CD14-positive monocyte (primary cell): ENCODE results near the gene PLAC1. TPM values are rescaled to one million over a fixed set of nuclear protein-coding genes. Genes with fewer than 3 reads are reported as not detected.

Experiments used
- DNase-seq, 3 donors: peaks; one replicate each; pipeline ENCODE4 v3.0.0-alpha.2; 2011 to 2022
- H2AFZ ChIP-seq: 2 replicates; pipeline ENCODE4 v1.6.0; 2012; ENCODE audit warnings: mild to moderate bottlenecking, low read depth, low read length, inconsistent platforms; ENCODE audit not compliant: insufficient read depth, poor library complexity, severe bottlenecking
- H3K27ac ChIP-seq, 2 donors: 1 replicate in 1 of 2; 2 replicates in 1 of 2; pipeline ENCODE4 v1.5.1; 2012 to 2013; ENCODE audit warnings: low read length in 2 of 2, control low read depth in 1 of 2, inconsistent platforms in 1 of 2, low read depth in 1 of 2, mild to moderate bottlenecking in 1 of 2
- H3K27me3 ChIP-seq, 2 donors: one replicate each; pipeline versions ENCODE4 v1.6.0 to v1.6.1; 2011 to 2013; ENCODE audit warnings: low read length in 2 of 2; ENCODE audit not compliant: control insufficient read depth in 2 of 2, insufficient read depth in 2 of 2
- H3K36me3 ChIP-seq, 2 donors: replicated peaks in 1 of 2; 1 replicate in 1 of 2; 2 replicates in 1 of 2; pipeline versions ENCODE4 v1.5.1 to v1.6.1; 2012 to 2013; ENCODE audit warnings: low read length in 2 of 2, control low read depth in 1 of 2, inconsistent platforms in 1 of 2, mild to moderate bottlenecking in 1 of 2; ENCODE audit not compliant: insufficient read depth in 2 of 2, control insufficient read depth in 1 of 2
- H3K4me1 ChIP-seq, 2 donors: 1 replicate in 1 of 2; 2 replicates in 1 of 2; pipeline versions ENCODE4 v1.5.1 to v1.6.1; 2012 to 2013; ENCODE audit warnings: low read length in 2 of 2, control low read depth in 1 of 2, inconsistent platforms in 1 of 2, mild to moderate bottlenecking in 1 of 2, moderate library complexity in 1 of 2; ENCODE audit not compliant: insufficient read depth in 2 of 2, control insufficient read depth in 1 of 2
- H3K4me2 ChIP-seq: replicated peaks from 2 replicates; pipeline ENCODE3; 2012; ENCODE audit warnings: low read length, moderate library complexity, mild to moderate bottlenecking; ENCODE audit not compliant: poor library complexity, severe bottlenecking; ENCODE audit errors: extremely low read depth
- H3K4me3 ChIP-seq, 3 experiments: fragments of 200-600 bp in 1 of 3; sonication (generic) in 1 of 3; replicated peaks in 1 of 3; 1 replicate in 2 of 3; 2 replicates in 1 of 3; pipeline ENCODE4 v1.5.1; 2011 to 2013; ENCODE audit warnings: low read length in 3 of 3, mild to moderate bottlenecking in 3 of 3, control low read depth in 2 of 3, low read depth in 2 of 3, inconsistent platforms in 1 of 3, moderate library complexity in 1 of 3
- H3K79me2 ChIP-seq: 2 replicates; pipeline ENCODE4 v1.6.0; 2012; ENCODE audit warnings: mild to moderate bottlenecking, control low read depth, inconsistent platforms, low read length, moderate library complexity; ENCODE audit not compliant: insufficient read depth
- H3K9ac ChIP-seq: 2 replicates; pipeline ENCODE4 v1.6.0; 2017; ENCODE audit warnings: low read length, mild to moderate bottlenecking; ENCODE audit not compliant: insufficient read depth, poor library complexity, severe bottlenecking
- H3K9me3 ChIP-seq, 2 donors: replicated peaks in 1 of 2; 1 replicate in 1 of 2; 2 replicates in 1 of 2; pipeline versions ENCODE4 v1.5.1 to v1.6.1; 2012 to 2013; ENCODE audit warnings: low read length in 2 of 2, control low read depth in 1 of 2; ENCODE audit not compliant: control insufficient read depth in 1 of 2, insufficient read depth in 1 of 2
- H4K20me1 ChIP-seq: 2 replicates; pipeline ENCODE4 v1.6.0; 2012; ENCODE audit warnings: mild to moderate bottlenecking, low read length, control low read depth, moderate library complexity; ENCODE audit not compliant: insufficient read depth
- H3K27ac Mint-ChIP-seq, 7 donors: one replicate each; pipeline ENCODE4 v1.8.0; 2020; ENCODE audit warnings: mild to moderate bottlenecking in 7 of 7, mixed read lengths in 7 of 7, moderate library complexity in 6 of 7, inconsistent platforms in 2 of 7
- H3K27me3 Mint-ChIP-seq, 3 donors: one replicate each; pipeline ENCODE4 v1.8.0; 2021 to 2022; ENCODE audit warnings: low read depth in 3 of 3, mild to moderate bottlenecking in 3 of 3, mixed read lengths in 3 of 3, moderate library complexity in 3 of 3, inconsistent platforms in 1 of 3
- H3K36me3 Mint-ChIP-seq, 2 donors: one replicate each; pipeline ENCODE4 v1.8.0; 2020; ENCODE audit warnings: mixed read lengths in 2 of 2, inconsistent platforms in 1 of 2, mild to moderate bottlenecking in 1 of 2
- H3K4me1 Mint-ChIP-seq: one replicate; pipeline ENCODE4 v1.8.0; 2020; ENCODE audit warnings: mild to moderate bottlenecking, mixed read lengths
- H3K4me3 Mint-ChIP-seq, 2 donors: one replicate each; pipeline ENCODE4 v1.8.0; 2020; ENCODE audit warnings: mild to moderate bottlenecking in 2 of 2, mixed read lengths in 2 of 2, moderate library complexity in 1 of 2
- H3K9me3 Mint-ChIP-seq, 7 donors: one replicate each; pipeline ENCODE4 v1.8.0; 2020 to 2022; ENCODE audit warnings: mixed read lengths in 7 of 7, mild to moderate bottlenecking in 6 of 7, moderate library complexity in 6 of 7, inconsistent platforms in 2 of 7
- CTCF ChIP-seq: fragments of 200-600 bp; IDR thresholded peaks from one replicate; pipeline ENCODE4 v1.8.0; 2022; ENCODE audit warnings: antibody characterized with exemption, mild to moderate bottlenecking
- WGBS: methylation state at CpG from one replicate; pipeline ENCODE4 v1.1.5; 2013; ENCODE audit warnings: missing lambda C conversion rate; ENCODE audit not compliant: insufficient coverage; 5-methylcytosine and 5-hydroxymethylcytosine counted together
- intact Hi-C, 2 donors: fragments of 100-400 bp; cut with micrococcal nuclease; formaldehyde crosslinking; loops; one replicate each; pipeline versions ENCODE4 v1.15.0 to v1.15.1; 2023
- polyA plus RNA-seq, 3 donors: library from polyadenylated mRNA; depleted of rRNA in 1 of 3; unstranded in 2 of 3; stranded (reverse) in 1 of 3; fragments of 300-500 nt in 2 of 3; fragments of >200 nt in 1 of 3; fragmentation: Illumina TruSeq in 2 of 3; gene quantifications; 1 replicate in 2 of 3; 2 replicates in 1 of 3; pipeline ENCODE4 v1.2.3, GENCODE V29; 2012 to 2021

Gene PLAC1
- polyA plus RNA-seq, 3 donors: not detected

DNA sequence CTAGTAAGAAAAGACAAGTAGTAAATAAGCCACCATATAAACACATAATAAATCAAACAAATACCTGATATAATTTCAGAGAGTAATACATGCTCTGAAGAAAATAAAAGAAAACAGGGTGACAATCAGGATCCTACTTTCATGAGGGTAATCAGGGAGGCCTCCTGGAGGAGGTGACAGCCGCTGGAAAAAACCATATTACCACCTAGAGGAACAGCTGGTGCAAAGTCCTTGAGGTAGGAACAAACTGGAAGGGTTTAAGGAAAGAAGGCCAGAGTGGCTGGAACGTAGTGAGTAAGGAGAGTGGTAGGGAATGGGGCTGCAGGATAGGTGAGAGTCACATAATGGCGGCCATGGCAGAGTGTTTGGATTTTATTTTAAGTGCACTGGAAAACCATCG lies 19.1 kb upstream of the PLAC1 start:
- Mint-ChIP-seq H3K9me3 (peaks cover 0 to 7% (median 0%) of the 10 kb centered on the region in 7 donors), H3K4me3 (no peak overlapping the region), H3K36me3 (no peaks in the 10 kb centered on the region), H3K27ac (no peak overlapping the region), H3K4me1 (peaks cover 7% of the 10 kb centered on the region), H3K27me3 (peaks cover 0 to 6% (median 2%) of the 10 kb centered on the region in 3 donors)
- Histone ChIP-seq H3K9me3 (no peaks in the 10 kb centered on the region), H3K9ac (no peak overlapping the region), H2AFZ (no peak overlapping the region), H3K4me1 (no peaks in the 10 kb centered on the region), H3K4me2 (no peak overlapping the region), H3K79me2 (no peaks in the 10 kb centered on the region), H3K4me3 (no peak overlapping the region), H3K27me3 (no peaks in the 10 kb centered on the region), H3K36me3 (no peaks in the 10 kb centered on the region), H3K27ac (no peak overlapping the region), H4K20me1 (no peaks in the 10 kb centered on the region)
- intact Hi-C loops: no loop called here
- TF ChIP-seq CTCF: no peak
- DNase-seq: no peak
- WGBS: 100% methylated on average over 2 of the region's 4 CpGs

DNA sequence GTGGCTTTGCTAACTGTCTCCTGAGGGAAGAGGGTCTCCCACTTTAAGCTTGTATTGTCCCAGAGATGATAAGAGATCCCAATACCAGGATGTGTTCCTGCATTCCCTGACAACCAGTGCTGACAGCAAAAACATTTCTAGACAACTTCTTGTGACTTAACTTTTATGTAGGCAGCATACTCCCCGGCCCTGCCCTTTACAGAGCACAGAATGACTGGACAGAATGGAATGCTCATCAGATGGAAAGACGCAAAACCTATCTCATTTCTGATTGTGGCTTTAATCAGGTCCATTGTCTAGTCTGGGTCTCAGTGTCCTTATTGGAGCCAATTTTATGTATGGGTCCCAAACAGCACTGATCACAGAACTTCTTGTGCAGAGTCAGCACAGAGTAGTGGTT lies 18.2 kb upstream of the PLAC1 start:
- no peaks in the 10 kb centered on the region for H3K27me3 ChIP-seq
- peaks cover 13% of the 10 kb centered on the region for H3K4me1 Mint-ChIP-seq
- peaks cover 0 to 6% (median 2%) of the 10 kb centered on the region in 3 donors for H3K27me3 Mint-ChIP-seq
- no peak overlapping the region for H3K27ac ChIP-seq
- H3K9me3 ChIP-seq: no peaks in the 10 kb centered on the region
- no peak overlapping the region for H2AFZ ChIP-seq
- intact Hi-C loops: no loop called here
- H3K9me3 Mint-ChIP-seq: peaks cover 0 to 7% (median under 1%) of the 10 kb centered on the region in 7 donors
- no peak overlapping the region for H3K27ac Mint-ChIP-seq
- no peak overlapping the region for H3K4me3 Mint-ChIP-seq
- DNase-seq: no peak
- H3K36me3 Mint-ChIP-seq: no peaks in the 10 kb centered on the region
- TF ChIP-seq CTCF: no peak
- 100% methylated on average over 2 of the region's 2 CpGs for WGBS
- H3K36me3 ChIP-seq: no peaks in the 10 kb centered on the region
- no peak overlapping the region for H3K4me3 ChIP-seq
- H3K9ac ChIP-seq: no peak overlapping the region
- peaks cover 4 to 9% of the 10 kb centered on the region in 2 donors for H3K4me1 ChIP-seq
- H3K79me2 ChIP-seq: no peaks in the 10 kb centered on the region
- no peak overlapping the region for H3K4me2 ChIP-seq
- H4K20me1 ChIP-seq: no peaks in the 10 kb centered on the region
